HL-60 (cell line): ENCODE measurements around the gene LDLRAD3.

ENCODE experiments used
- DNase-seq, 2 experiments: peaks; one replicate each; pipeline ENCODE4 v3.0.0-alpha.2; 2010 to 2020; ENCODE audit warnings: low read depth in 1 of 2, low spot score in 1 of 2
- H3K27ac ChIP-seq: fragments of 250-450 bp; sonication (Bioruptor Pico); replicated peaks from 2 replicates; pipeline ENCODE4 v1.5.1; 2020; ENCODE audit warnings: mild to moderate bottlenecking, moderate library complexity
- H3K27me3 ChIP-seq: fragments of 250-450 bp; sonication (Bioruptor Pico); 2 replicates; pipeline ENCODE4 v1.5.1; 2021; ENCODE audit warnings: mild to moderate bottlenecking, moderate library complexity; ENCODE audit not compliant: insufficient read depth, poor library complexity, severe bottlenecking
- H3K4me3 ChIP-seq: replicated peaks from 2 replicates; pipeline ENCODE4 v1.5.1; 2011; ENCODE audit warnings: mild to moderate bottlenecking, control low read depth, low read length; ENCODE audit not compliant: insufficient read depth
- CTCF ChIP-seq: IDR thresholded peaks from one replicate; pipeline ENCODE4 v1.5.1; 2011; ENCODE audit warnings: low read length, control low read depth, inconsistent platforms; ENCODE audit not compliant: insufficient read depth
- GABPA ChIP-seq: IDR thresholded peaks from 2 replicates; pipeline ENCODE4 v1.6.1; 2012; ENCODE audit warnings: low read depth
- POLR2AphosphoS5 ChIP-seq: IDR thresholded peaks from 2 replicates; pipeline ENCODE4 v1.6.1; 2012; ENCODE audit warnings: low read depth
- REST ChIP-seq: IDR thresholded peaks from 2 replicates; pipeline ENCODE4 v1.6.1; 2012; ENCODE audit warnings: low read depth; ENCODE audit not compliant: insufficient replicate concordance
- SPI1 ChIP-seq: IDR thresholded peaks from 2 replicates; pipeline ENCODE4 v1.6.1; 2012; ENCODE audit warnings: low read depth, mild to moderate bottlenecking, borderline replicate concordance

The LDLRAD3 gene

GRCh38 chr11:35934271-35934670 is 9.6 kb upstream of the LDLRAD3 start:
- Histone ChIP-seq H3K27ac (no peak overlapping the region), H3K27me3 (no peaks in the 10 kb centered on the region), H3K4me3 (no peak overlapping the region)
- DNase-seq: no peak
- TF ChIP-seq GABPA (no peak), CTCF (no peak), POLR2AphosphoS5 (no peak), REST (no peak), SPI1 (no peak)

- H3K4me3 ChIP-seq: no peak overlapping the region
- no peak for TF ChIP-seq POLR2AphosphoS5
- TF ChIP-seq SPI1: no peak
- no peak for TF ChIP-seq GABPA
- TF ChIP-seq REST: no peak
- TF ChIP-seq CTCF: no peak
- no peaks in the 10 kb centered on the region for H3K27me3 ChIP-seq
- H3K27ac ChIP-seq: no peak overlapping the region
- DNase-seq: no peak
Observed at GRCh38 chr11:35934981-35935380, 8.9 kb upstream of the LDLRAD3 start.

- H3K4me3 ChIP-seq: no peak overlapping the region
- no peaks in the 10 kb centered on the region for H3K27me3 ChIP-seq
- no peak overlapping the region for H3K27ac ChIP-seq
- no peak for DNase-seq
- TF ChIP-seq SPI1: no peak
- TF ChIP-seq POLR2AphosphoS5: no peak
- TF ChIP-seq GABPA: no peak
- no peak for TF ChIP-seq CTCF
- TF ChIP-seq REST: no peak
Observed at GRCh38 chr11:35935390-35935789, 8.5 kb upstream of the LDLRAD3 start.
